ENCODE measurements around the gene RAPGEF1. TPM values are rescaled to one million over a fixed set of nuclear protein-coding genes. Genes with fewer than 3 reads are reported as not detected.
"Not testable (repeated sequence)": the region's sequence is repeated elsewhere in the genome, so short reads cannot be mapped to it uniquely, and the experiment has no call there.

RAPGEF1 gene
- total RNA-seq, 1 experiment from 2014 or later: 55.6 TPM

GRCh38 chr9:131552030-131552429, 187.8 kb downstream of the RAPGEF1 start:
- H3K79me2 ChIP-seq (ENCODE audit: insufficient read depth, low read length): no peaks in the 10 kb centered on the region
- no peak overlapping the region for H2BK12ac ChIP-seq (ENCODE audit: insufficient read length, low read depth, low read length)
- no peak overlapping the region for H3K27ac ChIP-seq (ENCODE audit: insufficient read length, low read depth, low read length)
- H3K4me3 Mint-ChIP-seq: no peak overlapping the region
- H3K4ac ChIP-seq (ENCODE audit: low read depth, low read length): no peak overlapping the region
- H3K23ac ChIP-seq (ENCODE audit: insufficient read length, low read depth, low read length): no peak overlapping the region
- H2BK120ac ChIP-seq (ENCODE audit: low read depth, low read length, poor library complexity, severe bottlenecking): no peak overlapping the region
- no peak overlapping the region for H4K8ac ChIP-seq (replicated peaks; ENCODE audit: insufficient read length, low read depth, low read length)
- H3K36me3 Mint-ChIP-seq (ENCODE audit: insufficient read depth in 1 of 3, low read depth in 3 of 3): peaks cover 2 to 20% (median 12%) of the 10 kb centered on the region in 3 experiments; a peak in 6 of 7 replicates
- H3K18ac ChIP-seq (ENCODE audit: insufficient read length, low read depth, low read length): no peak overlapping the region
- no peak overlapping the region for H3K4me2 ChIP-seq (ENCODE audit: insufficient read depth, insufficient read length, low read length)
- no peaks in the 10 kb centered on the region; the same call in 1 of the 2 replicates for H3K4me1 ChIP-seq (ENCODE audit: insufficient read depth, low read length)
- TF ChIP-seq, protein P1, sequence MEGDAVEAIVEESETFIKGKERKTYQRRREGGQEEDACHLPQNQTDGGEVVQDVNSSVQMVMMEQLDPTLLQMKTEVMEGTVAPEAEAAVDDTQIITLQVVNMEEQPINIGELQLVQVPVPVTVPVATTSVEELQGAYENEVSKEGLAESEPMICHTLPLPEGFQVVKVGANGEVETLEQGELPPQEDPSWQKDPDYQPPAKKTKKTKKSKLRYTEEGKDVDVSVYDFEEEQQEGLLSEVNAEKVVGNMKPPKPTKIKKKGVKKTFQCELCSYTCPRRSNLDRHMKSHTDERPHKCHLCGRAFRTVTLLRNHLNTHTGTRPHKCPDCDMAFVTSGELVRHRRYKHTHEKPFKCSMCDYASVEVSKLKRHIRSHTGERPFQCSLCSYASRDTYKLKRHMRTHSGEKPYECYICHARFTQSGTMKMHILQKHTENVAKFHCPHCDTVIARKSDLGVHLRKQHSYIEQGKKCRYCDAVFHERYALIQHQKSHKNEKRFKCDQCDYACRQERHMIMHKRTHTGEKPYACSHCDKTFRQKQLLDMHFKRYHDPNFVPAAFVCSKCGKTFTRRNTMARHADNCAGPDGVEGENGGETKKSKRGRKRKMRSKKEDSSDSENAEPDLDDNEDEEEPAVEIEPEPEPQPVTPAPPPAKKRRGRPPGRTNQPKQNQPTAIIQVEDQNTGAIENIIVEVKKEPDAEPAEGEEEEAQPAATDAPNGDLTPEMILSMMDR (conservative IDR thresholded peaks at IDR 0.05): no peak
- no peak overlapping the region for H3T11ph ChIP-seq (ENCODE audit: low read length)
- H2BK15ac ChIP-seq (ENCODE audit: low read depth, low read length): no peak overlapping the region
- H2BK20ac ChIP-seq (ENCODE audit: low read depth, low read length, poor library complexity, severe bottlenecking): no peak overlapping the region
- H3K56ac ChIP-seq (ENCODE audit: insufficient read length, low read depth, low read length): no peak overlapping the region
- H3K14ac ChIP-seq (ENCODE audit: insufficient read depth, low read length): no peak overlapping the region
- H3K79me1 ChIP-seq (ENCODE audit: insufficient read depth, low read depth, low read length, poor library complexity, severe bottlenecking): no peaks in the 10 kb centered on the region
- H3K9me3 Mint-ChIP-seq: peaks cover 34 to 35% of the 10 kb centered on the region in 2 experiments
- no peak overlapping the region for H2BK5ac ChIP-seq (ENCODE audit: insufficient read length, low read length)
- H2AK5ac ChIP-seq (ENCODE audit: insufficient read length, low read length): no peak overlapping the region
- no peak for DNase-seq
- peaks cover 2 to 3% of the 10 kb centered on the region in 2 experiments for H3K4me1 Mint-ChIP-seq
- H2AFZ ChIP-seq (ENCODE audit: low read length): no peak overlapping the region
- no peak overlapping the region for H4K91ac ChIP-seq (ENCODE audit: insufficient read length, low read depth, low read length)
- no peaks in the 10 kb centered on the region for H3K23me2 ChIP-seq (ENCODE audit: insufficient read length, low read depth, low read length, poor library complexity, severe bottlenecking)
- H3K27ac Mint-ChIP-seq: no peak overlapping the region; a peak in 1 of 7 replicates
- peaks cover 5% of the 10 kb centered on the region; the same call in 1 of the 2 replicates for H3K27me3 ChIP-seq (ENCODE audit: insufficient read depth, low read length)
- no peak overlapping the region for H4K5ac ChIP-seq (ENCODE audit: insufficient read length, low read depth, low read length)
- no peaks in the 10 kb centered on the region for H4K20me1 ChIP-seq (ENCODE audit: control insufficient read depth, insufficient read depth, insufficient read length)
- H3K27me3 Mint-ChIP-seq (ENCODE audit: low read depth): peaks cover 83% of the 10 kb centered on the region
- whole genome bisulfite sequencing (ENCODE audit: extremely low coverage, insufficient read length, low lambda C conversion rate): no CpG with 5 or more reads among the region's 6 CpGs
- H3K9ac ChIP-seq (ENCODE audit: extremely low read depth, insufficient read length, low read length): no peak overlapping the region
- no peaks in the 10 kb centered on the region for H3K9me3 ChIP-seq (ENCODE audit: control insufficient read depth, low read depth, low read length)

- H3K27ac Mint-ChIP-seq; H3K4me3 Mint-ChIP-seq; H3K23ac ChIP-seq (ENCODE audit: insufficient read length, low read depth, low read length); H3K79me2 ChIP-seq (ENCODE audit: insufficient read depth, low read length); H4K8ac ChIP-seq (replicated peaks; ENCODE audit: insufficient read length, low read depth, low read length); H4K5ac ChIP-seq (ENCODE audit: insufficient read length, low read depth, low read length); H3K9me3 ChIP-seq (ENCODE audit: control insufficient read depth, low read depth, low read length); H3K4ac ChIP-seq (ENCODE audit: low read depth, low read length); H3K4me2 ChIP-seq (ENCODE audit: insufficient read depth, insufficient read length, low read length); H2AK5ac ChIP-seq (ENCODE audit: insufficient read length, low read length); H2BK20ac ChIP-seq (ENCODE audit: low read depth, low read length, poor library complexity, severe bottlenecking); H2AFZ ChIP-seq (ENCODE audit: low read length); H2BK12ac ChIP-seq (ENCODE audit: insufficient read length, low read depth, low read length); H3K14ac ChIP-seq (ENCODE audit: insufficient read depth, low read length); H4K91ac ChIP-seq (ENCODE audit: insufficient read length, low read depth, low read length); H3K56ac ChIP-seq (ENCODE audit: insufficient read length, low read depth, low read length); H3K9ac ChIP-seq (ENCODE audit: extremely low read depth, insufficient read length, low read length); H2BK15ac ChIP-seq (ENCODE audit: low read depth, low read length); H3T11ph ChIP-seq (ENCODE audit: low read length); H3K27ac ChIP-seq (ENCODE audit: insufficient read length, low read depth, low read length); H4K20me1 ChIP-seq (ENCODE audit: control insufficient read depth, insufficient read depth, insufficient read length); H3K23me2 ChIP-seq (ENCODE audit: insufficient read length, low read depth, low read length, poor library complexity, severe bottlenecking); H3K79me1 ChIP-seq (ENCODE audit: insufficient read depth, low read depth, low read length, poor library complexity, severe bottlenecking); H3K4me1 ChIP-seq (ENCODE audit: insufficient read depth, low read length); H2BK5ac ChIP-seq (ENCODE audit: insufficient read length, low read length); H3K18ac ChIP-seq (ENCODE audit: insufficient read length, low read depth, low read length); H2BK120ac ChIP-seq (ENCODE audit: low read depth, low read length, poor library complexity, severe bottlenecking); DNase-seq; H3K27me3 ChIP-seq (ENCODE audit: insufficient read depth, low read length); H3K4me1 Mint-ChIP-seq: not testable (repeated sequence)
- Mint-ChIP-seq H3K9me3 (peaks cover 34 to 35% of the 10 kb centered on the region in 2 experiments), H3K36me3 (ENCODE audit: insufficient read depth in 1 of 3, low read depth in 3 of 3) (peaks cover 2 to 20% (median 12%) of the 10 kb centered on the region in 3 experiments; a peak in 6 of 7 replicates), H3K27me3 (ENCODE audit: low read depth) (peaks cover 72% of the 10 kb centered on the region)
- WGBS (ENCODE audit: extremely low coverage, insufficient read length, low lambda C conversion rate): no CpG with 5 or more reads among the region's 8 CpGs
These were observed 189.4 kb downstream of the RAPGEF1 start for GRCh38 chr9:131550465-131550864.

Data from H9 (cell line).